ENCODE measurements around the gene AAMP.

- TF ChIP-seq EP300 (IDR thresholded peaks at IDR 0.05; ENCODE audit: borderline replicate concordance) (no peak), YY1 (IDR thresholded peaks at IDR 0.05; ENCODE audit: low read depth) (no peak), NFIC (IDR thresholded peaks at IDR 0.05) (no peak), EGR1 (IDR thresholded peaks at IDR 0.05) (no peak), CREB1 (IDR thresholded peaks at IDR 0.05; ENCODE audit: low read depth) (no peak), USF1 (IDR thresholded peaks at IDR 0.05) (no peak)
These were observed 12.5 kb downstream of the AAMP start for GRCh38 chr2:218257390-218257981.
